ENCODE data around the gene SCN4A.

SCN4A gene

DNA sequence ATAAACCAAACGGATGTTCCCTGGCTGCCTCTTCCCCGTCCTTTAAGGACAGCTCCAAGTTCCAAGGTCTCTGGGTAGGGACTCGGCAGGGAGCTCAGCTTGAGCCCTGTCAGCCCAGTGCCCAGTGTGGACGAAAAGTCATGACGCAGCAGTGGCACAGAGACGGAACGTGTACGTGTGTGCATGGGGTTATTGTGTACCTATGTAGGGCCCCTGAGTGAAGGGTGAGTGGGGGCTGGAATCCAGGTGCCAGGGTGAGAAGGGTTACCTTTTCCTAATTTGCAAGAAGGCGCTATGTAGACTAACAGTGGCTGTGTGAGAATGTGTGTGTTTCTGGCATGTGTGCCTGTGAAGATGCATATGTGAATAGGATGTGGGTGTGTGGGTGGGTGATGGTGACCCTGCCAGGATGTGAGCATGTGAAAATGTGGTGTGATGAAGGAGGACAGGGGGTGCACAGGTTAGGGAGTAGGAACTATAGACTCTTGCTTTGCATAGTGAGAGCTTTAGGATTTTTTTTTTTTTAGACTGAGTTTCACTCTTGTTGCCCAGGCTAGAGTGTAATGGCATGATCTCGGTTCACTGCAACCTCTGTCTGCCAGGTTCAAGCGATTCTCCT lies 6.0 kb downstream of the SCN4A start:
- Histone ChIP-seq H3K9ac (ENCODE audit: low read length) (no peak overlapping the region), H3K4me2 (ENCODE audit: low read length) (no peak overlapping the region), H3K27me3 (ENCODE audit: insufficient read depth, low read length) (no peaks in the 10 kb centered on the region), H3K27ac (ENCODE audit: low read depth, low read length, poor library complexity, severe bottlenecking) (no peak overlapping the region), H4K20me1 (ENCODE audit: insufficient read depth, low read length) (no peaks in the 10 kb centered on the region), H3K9me2 (ENCODE audit: low read depth, low read length) (no peaks in the 10 kb centered on the region), H3K4me3 (ENCODE audit: low read depth, low read length, poor library complexity, severe bottlenecking) (no peak overlapping the region), H3K79me2 (ENCODE audit: insufficient read depth, low read length) (no peaks in the 10 kb centered on the region), H3K4me1 (ENCODE audit: insufficient read depth, low read length, severe bottlenecking) (no peaks in the 10 kb centered on the region), H3F3A (ENCODE audit: insufficient read depth, low read length) (no peaks in the 10 kb centered on the region), H3K36me3 (ENCODE audit: insufficient read depth, low read length) (no peaks in the 10 kb centered on the region), H2AFZ (ENCODE audit: low read length) (no peak overlapping the region), H3K9me3 (ENCODE audit: low read length) (no peaks in the 10 kb centered on the region)
- TF ChIP-seq, protein P1, sequence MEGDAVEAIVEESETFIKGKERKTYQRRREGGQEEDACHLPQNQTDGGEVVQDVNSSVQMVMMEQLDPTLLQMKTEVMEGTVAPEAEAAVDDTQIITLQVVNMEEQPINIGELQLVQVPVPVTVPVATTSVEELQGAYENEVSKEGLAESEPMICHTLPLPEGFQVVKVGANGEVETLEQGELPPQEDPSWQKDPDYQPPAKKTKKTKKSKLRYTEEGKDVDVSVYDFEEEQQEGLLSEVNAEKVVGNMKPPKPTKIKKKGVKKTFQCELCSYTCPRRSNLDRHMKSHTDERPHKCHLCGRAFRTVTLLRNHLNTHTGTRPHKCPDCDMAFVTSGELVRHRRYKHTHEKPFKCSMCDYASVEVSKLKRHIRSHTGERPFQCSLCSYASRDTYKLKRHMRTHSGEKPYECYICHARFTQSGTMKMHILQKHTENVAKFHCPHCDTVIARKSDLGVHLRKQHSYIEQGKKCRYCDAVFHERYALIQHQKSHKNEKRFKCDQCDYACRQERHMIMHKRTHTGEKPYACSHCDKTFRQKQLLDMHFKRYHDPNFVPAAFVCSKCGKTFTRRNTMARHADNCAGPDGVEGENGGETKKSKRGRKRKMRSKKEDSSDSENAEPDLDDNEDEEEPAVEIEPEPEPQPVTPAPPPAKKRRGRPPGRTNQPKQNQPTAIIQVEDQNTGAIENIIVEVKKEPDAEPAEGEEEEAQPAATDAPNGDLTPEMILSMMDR (IDR thresholded peaks at IDR 0.05; ENCODE audit: low read length), result no peak
- no peak for TF ChIP-seq EZH2 (IDR thresholded peaks at IDR 0.05; ENCODE audit: borderline replicate concordance, low read length)

GRCh38 chr17:63963123-63963522 lies 9.6 kb downstream of the SCN4A start:
- Histone ChIP-seq H3K9me3 (ENCODE audit: low read length) (no peaks in the 10 kb centered on the region), H3K4me1 (ENCODE audit: insufficient read depth, low read length, severe bottlenecking) (peaks cover 16% of the 10 kb centered on the region), H3K4me3 (ENCODE audit: low read depth, low read length, poor library complexity, severe bottlenecking) (no peak overlapping the region), H4K20me1 (ENCODE audit: insufficient read depth, low read length) (no peaks in the 10 kb centered on the region), H3F3A (ENCODE audit: insufficient read depth, low read length) (no peaks in the 10 kb centered on the region), H3K4me2 (ENCODE audit: low read length) (no peak overlapping the region), H3K36me3 (ENCODE audit: insufficient read depth, low read length) (no peaks in the 10 kb centered on the region), H3K9ac (ENCODE audit: low read length) (no peak overlapping the region), H3K79me2 (ENCODE audit: insufficient read depth, low read length) (no peaks in the 10 kb centered on the region), H3K9me2 (ENCODE audit: low read depth, low read length) (no peaks in the 10 kb centered on the region), H2AFZ (ENCODE audit: low read length) (no peak overlapping the region), H3K27me3 (ENCODE audit: insufficient read depth, low read length) (no peaks in the 10 kb centered on the region), H3K27ac (ENCODE audit: low read depth, low read length, poor library complexity, severe bottlenecking) (no peak overlapping the region)
- no peak for TF ChIP-seq EZH2 (IDR thresholded peaks at IDR 0.05; ENCODE audit: borderline replicate concordance, low read length)
- TF ChIP-seq, protein P1 (IDR thresholded peaks at IDR 0.05; ENCODE audit: low read length), result no peak

GRCh38 chr17:63962298-63962744 lies 10.4 kb downstream of the SCN4A start:
- no peak overlapping the region for H3K4me2 ChIP-seq (ENCODE audit: low read length)
- peaks cover 16% of the 10 kb centered on the region for H3K4me1 ChIP-seq (ENCODE audit: insufficient read depth, low read length, severe bottlenecking)
- no peaks in the 10 kb centered on the region for H3K36me3 ChIP-seq (ENCODE audit: insufficient read depth, low read length)
- no peaks in the 10 kb centered on the region for H3K9me3 ChIP-seq (ENCODE audit: low read length)
- no peaks in the 10 kb centered on the region for H3F3A ChIP-seq (ENCODE audit: insufficient read depth, low read length)
- no peak overlapping the region for H3K4me3 ChIP-seq (ENCODE audit: low read depth, low read length, poor library complexity, severe bottlenecking)
- H4K20me1 ChIP-seq (ENCODE audit: insufficient read depth, low read length), result no peaks in the 10 kb centered on the region
- no peak overlapping the region for H2AFZ ChIP-seq (ENCODE audit: low read length)
- no peaks in the 10 kb centered on the region for H3K9me2 ChIP-seq (ENCODE audit: low read depth, low read length)
- H3K9ac ChIP-seq (ENCODE audit: low read length), result no peak overlapping the region
- H3K27me3 ChIP-seq (ENCODE audit: insufficient read depth, low read length), result no peaks in the 10 kb centered on the region
- H3K27ac ChIP-seq (ENCODE audit: low read depth, low read length, poor library complexity, severe bottlenecking), result no peak overlapping the region
- no peaks in the 10 kb centered on the region for H3K79me2 ChIP-seq (ENCODE audit: insufficient read depth, low read length)
- no peak for TF ChIP-seq EZH2 (IDR thresholded peaks at IDR 0.05; ENCODE audit: borderline replicate concordance, low read length)

Measured in OCI-LY1 (cell line).